SK-N-SH treated with all-trans-retinoic acid at 6 μM for 48 hours (cell line): ENCODE data around the gene SPATA3.

Source experiments
- ATAC-seq: fragments of 200-7000 bp; cut with Tn5 transposase; 3 replicates; pipeline ENCODE4 v1.9.1; 2020; ENCODE audit warnings: mild to moderate bottlenecking, moderate library complexity
- ARNTL ChIP-seq: fragments of 450-650 bp; formaldehyde crosslinking; IDR thresholded peaks from 2 replicates; pipeline ENCODE4 v1.5.0; 2020; ENCODE audit warnings: low read depth, mild to moderate bottlenecking, moderate library complexity, borderline replicate concordance
- BACH2 ChIP-seq: fragments of 250-450 bp; sonication (Bioruptor Pico); IDR thresholded peaks from 2 replicates; pipeline ENCODE4 v1.9.0; 2021; ENCODE audit warnings: mild to moderate bottlenecking, borderline replicate concordance
- CSDC2 ChIP-seq: fragments of 250-450 bp; sonication (Bioruptor Pico); IDR thresholded peaks from 2 replicates; pipeline ENCODE4 v1.5.0; 2020; ENCODE audit warnings: mild to moderate bottlenecking, moderate library complexity
- ESRRG ChIP-seq: fragments of 250-450 bp; sonication (Bioruptor Pico); IDR thresholded peaks from 2 replicates; pipeline ENCODE4 v1.6.1; 2021; ENCODE audit warnings: mild to moderate bottlenecking
- GLIS3 ChIP-seq: fragments of 250-450 bp; sonication (Bioruptor Pico); IDR thresholded peaks from 2 replicates; pipeline ENCODE4 v1.5.0; 2020; ENCODE audit warnings: mild to moderate bottlenecking, moderate library complexity
- ISL1 ChIP-seq: fragments of 250-450 bp; sonication (Bioruptor Pico); IDR thresholded peaks from 2 replicates; pipeline ENCODE4 v2.1.2; 2022; ENCODE audit warnings: mild to moderate bottlenecking, moderate library complexity
- OSR1 ChIP-seq: fragments of 250-450 bp; sonication (Bioruptor Pico); IDR thresholded peaks from 2 replicates; pipeline ENCODE4 v1.8.0; 2022; ENCODE audit warnings: moderate library complexity, mild to moderate bottlenecking, inconsistent platforms
- PPARA ChIP-seq: fragments of 250-450 bp; sonication (Bioruptor Pico); IDR thresholded peaks from 2 replicates; pipeline ENCODE4 v1.5.0; 2020; ENCODE audit warnings: mild to moderate bottlenecking, borderline replicate concordance
- RARB ChIP-seq: fragments of 250-450 bp; sonication (Bioruptor Pico); IDR thresholded peaks from 2 replicates; pipeline ENCODE4 v1.8.0; 2021; ENCODE audit warnings: mild to moderate bottlenecking, moderate library complexity
- SNAI2 ChIP-seq: fragments of 250-450 bp; sonication (Bioruptor Pico); IDR thresholded peaks from 2 replicates; pipeline ENCODE4 v1.5.0; 2020; ENCODE audit warnings: mild to moderate bottlenecking, moderate library complexity
- TOX ChIP-seq: fragments of 250-450 bp; sonication (Bioruptor Pico); IDR thresholded peaks from 2 replicates; pipeline ENCODE4 v1.8.0; 2021; ENCODE audit warnings: mild to moderate bottlenecking, moderate library complexity, borderline replicate concordance
- ZC3H10 ChIP-seq: fragments of 250-450 bp; sonication (Bioruptor Pico); IDR thresholded peaks from 2 replicates; pipeline ENCODE4 v1.5.1; 2021; ENCODE audit warnings: mild to moderate bottlenecking, moderate library complexity
- ZFP3 ChIP-seq: fragments of 250-450 bp; sonication (Bioruptor Pico); IDR thresholded peaks from 2 replicates; pipeline ENCODE4 v1.5.0; 2020; ENCODE audit warnings: mild to moderate bottlenecking, moderate library complexity
- ZFP30 ChIP-seq: fragments of 450-650 bp; formaldehyde crosslinking; IDR thresholded peaks from 2 replicates; pipeline ENCODE4 v1.5.0; 2022; ENCODE audit warnings: mild to moderate bottlenecking, moderate library complexity
- ZNF70 ChIP-seq: fragments of 450-650 bp; formaldehyde crosslinking; IDR thresholded peaks from 2 replicates; pipeline ENCODE4 v1.5.0; 2020; ENCODE audit warnings: mild to moderate bottlenecking, moderate library complexity
- ZNF8 ChIP-seq: fragments of 450-650 bp; formaldehyde crosslinking; IDR thresholded peaks from 2 replicates; pipeline ENCODE4 v1.5.0; 2020; ENCODE audit warnings: mild to moderate bottlenecking, moderate library complexity
- TF ChIP-seq, protein P1 (sequence below): fragments of 250-450 bp; sonication (Bioruptor Pico); IDR thresholded peaks from 2 replicates; pipeline ENCODE4 v1.5.1; 2020; ENCODE audit warnings: low read depth, mild to moderate bottlenecking, moderate library complexity
- TF ChIP-seq, protein P2 (sequence below): fragments of 250-450 bp; sonication (Bioruptor Pico); IDR thresholded peaks from 2 replicates; pipeline ENCODE4 v1.5.1; 2021; ENCODE audit warnings: mild to moderate bottlenecking, moderate library complexity
- TF ChIP-seq, protein P3 (sequence below): fragments of 250-450 bp; sonication (Bioruptor Pico); IDR thresholded peaks from 2 replicates; pipeline ENCODE4 v1.5.0; 2020; ENCODE audit warnings: mild to moderate bottlenecking, moderate library complexity
- TF ChIP-seq, protein P4 (sequence below): fragments of 250-450 bp; sonication (Bioruptor Pico); IDR thresholded peaks from 2 replicates; pipeline ENCODE4 v1.8.0; 2021; ENCODE audit warnings: low read depth, mild to moderate bottlenecking, moderate library complexity, borderline replicate concordance
- TF ChIP-seq, protein P5 (sequence below): fragments of 250-450 bp; sonication (Bioruptor Pico); IDR thresholded peaks from 2 replicates; pipeline ENCODE4 v1.8.0; 2020; ENCODE audit warnings: mild to moderate bottlenecking, moderate library complexity, borderline replicate concordance

SPATA3 gene

DNA sequence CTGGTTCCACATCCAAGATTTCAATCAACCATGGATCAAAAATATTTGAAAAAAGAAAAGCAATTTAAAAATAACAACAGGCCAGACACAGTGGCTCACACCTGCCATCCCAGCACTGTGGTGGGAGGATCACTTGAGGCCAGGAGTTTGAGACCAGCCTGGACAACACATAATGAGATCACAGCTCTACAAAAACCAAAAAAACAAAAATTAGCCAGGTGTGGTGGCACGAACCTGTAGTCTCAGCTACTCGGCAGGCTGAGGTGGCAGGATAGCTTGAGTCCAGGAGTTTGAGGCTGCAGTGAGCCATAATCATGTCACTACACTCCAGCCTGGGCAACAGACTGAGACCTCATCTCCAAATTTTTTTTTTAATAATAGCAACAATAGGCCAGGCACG is 13.4 kb upstream of the SPATA3 start:
- ATAC-seq: no peak
- TF ChIP-seq, protein P1, sequence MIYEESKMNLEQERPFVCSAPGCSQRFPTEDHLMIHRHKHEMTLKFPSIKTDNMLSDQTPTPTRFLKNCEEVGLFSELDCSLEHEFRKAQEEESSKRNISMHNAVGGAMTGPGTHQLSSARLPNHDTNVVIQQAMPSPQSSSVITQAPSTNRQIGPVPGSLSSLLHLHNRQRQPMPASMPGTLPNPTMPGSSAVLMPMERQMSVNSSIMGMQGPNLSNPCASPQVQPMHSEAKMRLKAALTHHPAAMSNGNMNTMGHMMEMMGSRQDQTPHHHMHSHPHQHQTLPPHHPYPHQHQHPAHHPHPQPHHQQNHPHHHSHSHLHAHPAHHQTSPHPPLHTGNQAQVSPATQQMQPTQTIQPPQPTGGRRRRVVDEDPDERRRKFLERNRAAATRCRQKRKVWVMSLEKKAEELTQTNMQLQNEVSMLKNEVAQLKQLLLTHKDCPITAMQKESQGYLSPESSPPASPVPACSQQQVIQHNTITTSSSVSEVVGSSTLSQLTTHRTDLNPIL (CRISPR knock-in tag): no peak
- TF ChIP-seq BACH2 (CRISPR knock-in tag): no peak
- TF ChIP-seq OSR1 (CRISPR knock-in tag): no peak
- no peak for TF ChIP-seq ISL1 (CRISPR knock-in tag)

DNA sequence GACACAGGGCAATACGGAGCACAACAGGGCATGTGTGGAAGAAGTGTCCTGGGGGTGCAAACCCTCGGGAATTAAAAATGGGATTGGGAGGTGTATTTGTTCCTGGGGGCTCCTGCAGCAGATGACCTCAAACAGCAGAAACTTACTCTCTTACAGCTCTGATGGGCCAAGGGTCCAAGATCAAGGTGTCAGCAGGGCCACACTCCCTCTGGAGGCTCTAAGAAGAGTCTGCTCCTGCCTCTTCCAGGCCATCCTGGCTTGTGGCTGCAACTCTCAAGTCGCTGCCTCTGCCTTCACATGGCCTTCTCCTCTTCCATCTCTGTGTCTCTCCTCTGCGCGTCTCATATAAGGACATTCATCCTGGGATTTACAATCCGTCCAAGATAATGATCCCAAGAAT is 12.4 kb upstream of the SPATA3 start:
- ATAC-seq: no peak
- no peak for TF ChIP-seq GLIS3 (CRISPR knock-in tag)
- TF ChIP-seq TOX (CRISPR knock-in tag): no peak
- TF ChIP-seq, protein P2, sequence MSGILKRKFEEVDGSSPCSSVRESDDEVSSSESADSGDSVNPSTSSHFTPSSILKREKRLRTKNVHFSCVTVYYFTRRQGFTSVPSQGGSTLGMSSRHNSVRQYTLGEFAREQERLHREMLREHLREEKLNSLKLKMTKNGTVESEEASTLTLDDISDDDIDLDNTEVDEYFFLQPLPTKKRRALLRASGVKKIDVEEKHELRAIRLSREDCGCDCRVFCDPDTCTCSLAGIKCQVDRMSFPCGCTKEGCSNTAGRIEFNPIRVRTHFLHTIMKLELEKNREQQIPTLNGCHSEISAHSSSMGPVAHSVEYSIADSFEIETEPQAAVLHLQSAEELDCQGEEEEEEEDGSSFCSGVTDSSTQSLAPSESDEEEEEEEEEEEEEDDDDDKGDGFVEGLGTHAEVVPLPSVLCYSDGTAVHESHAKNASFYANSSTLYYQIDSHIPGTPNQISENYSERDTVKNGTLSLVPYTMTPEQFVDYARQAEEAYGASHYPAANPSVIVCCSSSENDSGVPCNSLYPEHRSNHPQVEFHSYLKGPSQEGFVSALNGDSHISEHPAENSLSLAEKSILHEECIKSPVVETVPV (CRISPR knock-in tag): no peak
- TF ChIP-seq CSDC2: no peak
- TF ChIP-seq ZC3H10: no peak
- TF ChIP-seq, protein P3, sequence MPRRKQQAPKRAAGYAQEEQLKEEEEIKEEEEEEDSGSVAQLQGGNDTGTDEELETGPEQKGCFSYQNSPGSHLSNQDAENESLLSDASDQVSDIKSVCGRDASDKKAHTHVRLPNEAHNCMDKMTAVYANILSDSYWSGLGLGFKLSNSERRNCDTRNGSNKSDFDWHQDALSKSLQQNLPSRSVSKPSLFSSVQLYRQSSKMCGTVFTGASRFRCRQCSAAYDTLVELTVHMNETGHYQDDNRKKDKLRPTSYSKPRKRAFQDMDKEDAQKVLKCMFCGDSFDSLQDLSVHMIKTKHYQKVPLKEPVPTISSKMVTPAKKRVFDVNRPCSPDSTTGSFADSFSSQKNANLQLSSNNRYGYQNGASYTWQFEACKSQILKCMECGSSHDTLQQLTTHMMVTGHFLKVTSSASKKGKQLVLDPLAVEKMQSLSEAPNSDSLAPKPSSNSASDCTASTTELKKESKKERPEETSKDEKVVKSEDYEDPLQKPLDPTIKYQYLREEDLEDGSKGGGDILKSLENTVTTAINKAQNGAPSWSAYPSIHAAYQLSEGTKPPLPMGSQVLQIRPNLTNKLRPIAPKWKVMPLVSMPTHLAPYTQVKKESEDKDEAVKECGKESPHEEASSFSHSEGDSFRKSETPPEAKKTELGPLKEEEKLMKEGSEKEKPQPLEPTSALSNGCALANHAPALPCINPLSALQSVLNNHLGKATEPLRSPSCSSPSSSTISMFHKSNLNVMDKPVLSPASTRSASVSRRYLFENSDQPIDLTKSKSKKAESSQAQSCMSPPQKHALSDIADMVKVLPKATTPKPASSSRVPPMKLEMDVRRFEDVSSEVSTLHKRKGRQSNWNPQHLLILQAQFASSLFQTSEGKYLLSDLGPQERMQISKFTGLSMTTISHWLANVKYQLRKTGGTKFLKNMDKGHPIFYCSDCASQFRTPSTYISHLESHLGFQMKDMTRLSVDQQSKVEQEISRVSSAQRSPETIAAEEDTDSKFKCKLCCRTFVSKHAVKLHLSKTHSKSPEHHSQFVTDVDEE (CRISPR knock-in tag): no peak
- TF ChIP-seq OSR1 (CRISPR knock-in tag): no peak
- TF ChIP-seq, protein P4, sequence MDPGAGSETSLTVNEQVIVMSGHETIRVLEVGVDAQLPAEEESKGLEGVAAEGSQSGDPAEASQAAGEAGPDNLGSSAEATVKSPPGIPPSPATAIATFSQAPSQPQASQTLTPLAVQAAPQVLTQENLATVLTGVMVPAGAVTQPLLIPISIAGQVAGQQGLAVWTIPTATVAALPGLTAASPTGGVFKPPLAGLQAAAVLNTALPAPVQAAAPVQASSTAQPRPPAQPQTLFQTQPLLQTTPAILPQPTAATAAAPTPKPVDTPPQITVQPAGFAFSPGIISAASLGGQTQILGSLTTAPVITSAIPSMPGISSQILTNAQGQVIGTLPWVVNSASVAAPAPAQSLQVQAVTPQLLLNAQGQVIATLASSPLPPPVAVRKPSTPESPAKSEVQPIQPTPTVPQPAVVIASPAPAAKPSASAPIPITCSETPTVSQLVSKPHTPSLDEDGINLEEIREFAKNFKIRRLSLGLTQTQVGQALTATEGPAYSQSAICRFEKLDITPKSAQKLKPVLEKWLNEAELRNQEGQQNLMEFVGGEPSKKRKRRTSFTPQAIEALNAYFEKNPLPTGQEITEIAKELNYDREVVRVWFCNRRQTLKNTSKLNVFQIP (CRISPR knock-in tag): no peak
- no peak for TF ChIP-seq ARNTL (CRISPR knock-in tag)
- TF ChIP-seq SNAI2 (CRISPR knock-in tag): no peak
- no peak for TF ChIP-seq ZFP3 (CRISPR knock-in tag)
- TF ChIP-seq BACH2 (CRISPR knock-in tag): no peak
- TF ChIP-seq PPARA (CRISPR knock-in tag): no peak
- TF ChIP-seq ZFP30 (CRISPR knock-in tag): no peak
- TF ChIP-seq, protein P1 (CRISPR knock-in tag): no peak
- no peak for TF ChIP-seq ESRRG (CRISPR knock-in tag)
- TF ChIP-seq, protein P5, sequence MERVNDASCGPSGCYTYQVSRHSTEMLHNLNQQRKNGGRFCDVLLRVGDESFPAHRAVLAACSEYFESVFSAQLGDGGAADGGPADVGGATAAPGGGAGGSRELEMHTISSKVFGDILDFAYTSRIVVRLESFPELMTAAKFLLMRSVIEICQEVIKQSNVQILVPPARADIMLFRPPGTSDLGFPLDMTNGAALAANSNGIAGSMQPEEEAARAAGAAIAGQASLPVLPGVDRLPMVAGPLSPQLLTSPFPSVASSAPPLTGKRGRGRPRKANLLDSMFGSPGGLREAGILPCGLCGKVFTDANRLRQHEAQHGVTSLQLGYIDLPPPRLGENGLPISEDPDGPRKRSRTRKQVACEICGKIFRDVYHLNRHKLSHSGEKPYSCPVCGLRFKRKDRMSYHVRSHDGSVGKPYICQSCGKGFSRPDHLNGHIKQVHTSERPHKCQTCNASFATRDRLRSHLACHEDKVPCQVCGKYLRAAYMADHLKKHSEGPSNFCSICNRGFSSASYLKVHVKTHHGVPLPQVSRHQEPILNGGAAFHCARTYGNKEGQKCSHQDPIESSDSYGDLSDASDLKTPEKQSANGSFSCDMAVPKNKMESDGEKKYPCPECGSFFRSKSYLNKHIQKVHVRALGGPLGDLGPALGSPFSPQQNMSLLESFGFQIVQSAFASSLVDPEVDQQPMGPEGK (CRISPR knock-in tag): no peak
- TF ChIP-seq ZNF70 (CRISPR knock-in tag): no peak
- TF ChIP-seq ZNF8 (CRISPR knock-in tag): no peak
- TF ChIP-seq RARB (CRISPR knock-in tag): no peak
